Upper lobe of right lung (tissue), 1 donor: Measurements from ENCODE around the gene SP7. TPM values are rescaled to one million over a fixed set of nuclear protein-coding genes. Genes with fewer than 3 reads are reported as not detected.

Experiments
- ATAC-seq: fragments of 200-7000 bp; cut with Tn5 transposase; one replicate; pipeline ENCODE4 v1.9.1; 2020; ENCODE audit warnings: mild to moderate bottlenecking, moderate library complexity
- DNase-seq: peaks from one replicate; pipeline ENCODE4 v3.0.0-alpha.2; 2020
- H3K27ac ChIP-seq: fragments of 200-600 bp; one replicate; pipeline ENCODE4 v1.8.0; 2022
- H3K27me3 ChIP-seq: fragments of 200-600 bp; one replicate; pipeline ENCODE4 v1.8.0; 2022; ENCODE audit warnings: mild to moderate bottlenecking
- H3K36me3 ChIP-seq: fragments of 200-600 bp; one replicate; pipeline ENCODE4 v1.8.0; 2022
- H3K4me1 ChIP-seq: fragments of 200-600 bp; one replicate; pipeline ENCODE4 v1.8.0; 2022
- H3K4me3 ChIP-seq: fragments of 200-600 bp; one replicate; pipeline ENCODE4 v1.8.0; 2022; ENCODE audit warnings: mild to moderate bottlenecking
- H3K9me3 ChIP-seq: fragments of 200-600 bp; one replicate; pipeline ENCODE4 v1.8.0; 2022
- intact Hi-C: fragments of 100-400 bp; cut with DNase I; formaldehyde crosslinking; loops from one replicate; pipeline ENCODE4 v1.11.0; 2022
- total RNA-seq: library from RNA; stranded (reverse); fragmentation: NEBNext Ultra II Directional; extraction: Animal tissue kit (Norgen Biotek cat#: 25700); gene quantifications from one replicate; pipeline ENCODE4 v1.2.1, GENCODE V29; 2021
- TF ChIP-seq, protein P1 (sequence below): fragments of 200-600 bp; IDR thresholded peaks from one replicate; pipeline ENCODE4 v1.8.0; 2022; ENCODE audit warnings: antibody characterized with exemption
- donor health status: DM: no; HTN: yes; CAD: no; lungs with severe emphysema.

SP7 gene
- total RNA-seq, 1 donor from 2014 or later = not detected

DNA sequence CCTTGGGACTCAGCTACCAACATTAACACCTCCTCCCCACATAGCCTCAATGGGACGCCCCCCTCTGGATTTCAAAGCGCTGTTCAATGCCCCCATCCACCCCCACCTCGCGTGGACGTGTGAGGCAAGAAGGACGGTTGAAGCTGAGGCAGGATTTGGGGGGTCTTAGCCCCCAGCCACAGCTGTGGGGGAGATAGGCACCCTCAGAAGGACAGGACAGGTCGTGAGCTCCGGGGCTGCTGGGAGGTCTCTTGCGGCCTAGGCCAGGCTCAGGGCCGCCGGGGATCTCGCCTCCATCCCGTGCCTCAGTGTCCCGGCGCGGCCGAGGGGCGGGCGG, 8.3 kb upstream of the SP7 start:
- Histone ChIP-seq H3K36me3 (no peaks in the 10 kb centered on the region), H3K27ac (peak overlapping the region; percentile 74), H3K4me3 (peak overlapping the region; percentile 58), H3K27me3 (no peaks in the 10 kb centered on the region), H3K4me1 (peaks cover 12% of the 10 kb centered on the region), H3K9me3 (no peaks in the 10 kb centered on the region)
- intact Hi-C loops = no loop called here
- TF ChIP-seq, protein P1, sequence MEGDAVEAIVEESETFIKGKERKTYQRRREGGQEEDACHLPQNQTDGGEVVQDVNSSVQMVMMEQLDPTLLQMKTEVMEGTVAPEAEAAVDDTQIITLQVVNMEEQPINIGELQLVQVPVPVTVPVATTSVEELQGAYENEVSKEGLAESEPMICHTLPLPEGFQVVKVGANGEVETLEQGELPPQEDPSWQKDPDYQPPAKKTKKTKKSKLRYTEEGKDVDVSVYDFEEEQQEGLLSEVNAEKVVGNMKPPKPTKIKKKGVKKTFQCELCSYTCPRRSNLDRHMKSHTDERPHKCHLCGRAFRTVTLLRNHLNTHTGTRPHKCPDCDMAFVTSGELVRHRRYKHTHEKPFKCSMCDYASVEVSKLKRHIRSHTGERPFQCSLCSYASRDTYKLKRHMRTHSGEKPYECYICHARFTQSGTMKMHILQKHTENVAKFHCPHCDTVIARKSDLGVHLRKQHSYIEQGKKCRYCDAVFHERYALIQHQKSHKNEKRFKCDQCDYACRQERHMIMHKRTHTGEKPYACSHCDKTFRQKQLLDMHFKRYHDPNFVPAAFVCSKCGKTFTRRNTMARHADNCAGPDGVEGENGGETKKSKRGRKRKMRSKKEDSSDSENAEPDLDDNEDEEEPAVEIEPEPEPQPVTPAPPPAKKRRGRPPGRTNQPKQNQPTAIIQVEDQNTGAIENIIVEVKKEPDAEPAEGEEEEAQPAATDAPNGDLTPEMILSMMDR = no peak
- DNase-seq = no peak
- no peak for ATAC-seq

DNA sequence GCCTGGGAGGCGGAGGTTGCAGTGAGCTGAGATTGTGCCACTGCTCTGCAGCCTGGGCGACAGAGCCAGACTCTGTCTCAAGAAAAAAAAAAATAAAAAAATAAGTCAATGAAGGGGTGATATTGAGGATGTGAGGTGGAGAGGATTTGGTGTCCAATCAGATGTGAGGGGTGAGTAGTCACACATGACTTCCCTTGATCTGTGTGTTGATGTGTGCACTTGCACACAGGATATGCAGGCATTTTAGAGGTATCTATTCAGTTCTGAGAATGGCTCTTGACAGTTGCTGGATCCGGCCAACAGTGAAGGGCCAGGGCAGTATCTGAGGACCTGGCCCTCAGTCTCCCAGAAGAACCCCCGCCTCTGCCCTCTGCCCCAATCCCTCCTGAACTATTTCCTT, 7.8 kb upstream of the SP7 start:
- intact Hi-C loops = no loop called here

DNA sequence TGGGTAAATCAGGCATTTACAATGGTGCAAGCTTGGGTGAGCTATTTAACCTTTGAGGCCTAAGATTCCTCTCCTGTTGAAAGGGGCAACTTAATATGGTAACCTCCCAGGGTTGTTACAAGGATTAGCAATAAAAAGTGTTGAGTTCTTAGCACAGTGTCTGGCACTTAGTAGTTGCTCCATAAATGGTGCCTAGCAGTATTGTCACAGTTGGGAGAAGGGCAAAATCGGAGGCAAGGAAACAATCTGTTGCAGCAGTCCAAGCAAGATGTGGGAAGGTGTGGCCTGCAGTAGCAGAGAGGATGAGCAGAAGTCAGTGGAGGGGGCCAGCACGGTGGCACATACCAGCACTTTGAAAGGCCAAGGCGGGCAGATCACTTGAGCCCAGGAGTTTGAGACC, 7.3 kb upstream of the SP7 start:
- Histone ChIP-seq H3K9me3 (no peaks in the 10 kb centered on the region), H3K27me3 (peaks cover 7% of the 10 kb centered on the region)

More for the DNA sequence above, 7.8 kb upstream of the SP7 start:
- Histone ChIP-seq H3K36me3 (no peaks in the 10 kb centered on the region), H3K27ac (peak overlapping the region; percentile 74), H3K9me3 (no peaks in the 10 kb centered on the region), H3K27me3 (peaks cover 2% of the 10 kb centered on the region), H3K4me3 (no peak overlapping the region), H3K4me1 (peaks cover 12% of the 10 kb centered on the region)
- DNase-seq (no peak), ATAC-seq (no peak)
- TF ChIP-seq, protein P1 = no peak

DNA sequence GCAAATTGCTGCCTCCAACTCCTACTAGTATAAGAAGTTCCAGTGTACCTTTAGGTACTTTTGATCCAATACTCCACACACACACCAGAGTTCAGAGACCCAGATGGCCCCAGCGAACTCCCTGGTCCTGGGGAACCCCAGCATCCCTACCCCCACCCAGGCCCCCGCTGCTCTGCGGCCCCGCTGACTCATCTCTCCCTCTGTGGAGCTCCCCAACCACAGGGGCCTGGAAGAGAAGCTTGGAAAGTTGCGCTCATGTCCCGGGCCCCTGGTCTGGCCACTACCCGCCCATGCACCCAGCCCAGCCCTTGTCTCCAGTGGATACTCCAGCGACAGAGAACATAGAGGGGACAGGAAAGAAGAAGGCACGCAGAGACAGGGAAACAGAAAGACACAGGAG, 4.2 kb upstream of the SP7 start:
- intact Hi-C loops = no loop called here
- TF ChIP-seq, protein P1 = no peak
- ATAC-seq = no peak
- H3K27me3 ChIP-seq = peaks cover 29% of the 10 kb centered on the region
- H3K27ac ChIP-seq = no peak overlapping the region
- H3K9me3 ChIP-seq = no peaks in the 10 kb centered on the region
- H3K36me3 ChIP-seq = no peaks in the 10 kb centered on the region
- peaks cover 9% of the 10 kb centered on the region for H3K4me1 ChIP-seq
- no peak for DNase-seq
- no peak overlapping the region for H3K4me3 ChIP-seq

More for the DNA sequence above, 7.3 kb upstream of the SP7 start:
- intact Hi-C loops = no loop called here
- Histone ChIP-seq H3K4me3 (no peak overlapping the region), H3K4me1 (peaks cover 12% of the 10 kb centered on the region), H3K36me3 (no peaks in the 10 kb centered on the region), H3K27ac (no peak overlapping the region)
- no peak for DNase-seq
- no peak for ATAC-seq
- TF ChIP-seq, protein P1 = no peak

DNA sequence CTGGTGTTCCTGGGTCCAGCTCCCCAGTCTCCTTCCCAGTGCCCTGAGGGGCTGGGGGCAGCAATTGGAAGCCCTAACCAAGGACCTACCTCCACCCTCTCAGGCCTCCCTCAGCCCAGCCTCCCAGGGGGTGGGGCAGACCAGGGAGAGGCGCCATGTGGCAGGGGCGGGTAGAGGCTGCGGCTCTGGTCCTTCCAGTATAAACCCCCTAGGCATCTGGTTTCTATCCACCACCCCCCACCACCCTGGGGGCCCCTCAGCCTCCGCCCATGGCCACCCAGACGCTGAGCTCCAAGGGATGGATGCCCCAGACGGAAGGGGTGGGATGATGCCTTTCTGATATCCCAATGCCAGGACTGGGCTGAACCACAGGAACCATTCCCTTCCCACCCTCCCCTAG, 2.8 kb upstream of the SP7 start:
- DNase-seq = no peak
- Histone ChIP-seq H3K9me3 (no peaks in the 10 kb centered on the region), H3K4me1 (no peaks in the 10 kb centered on the region), H3K4me3 (no peak overlapping the region), H3K27ac (no peak overlapping the region), H3K36me3 (no peaks in the 10 kb centered on the region), H3K27me3 (peaks cover 29% of the 10 kb centered on the region)
- intact Hi-C loops = no loop called here
- ATAC-seq = peak; percentile 16
- TF ChIP-seq, protein P1 = no peak

DNA sequence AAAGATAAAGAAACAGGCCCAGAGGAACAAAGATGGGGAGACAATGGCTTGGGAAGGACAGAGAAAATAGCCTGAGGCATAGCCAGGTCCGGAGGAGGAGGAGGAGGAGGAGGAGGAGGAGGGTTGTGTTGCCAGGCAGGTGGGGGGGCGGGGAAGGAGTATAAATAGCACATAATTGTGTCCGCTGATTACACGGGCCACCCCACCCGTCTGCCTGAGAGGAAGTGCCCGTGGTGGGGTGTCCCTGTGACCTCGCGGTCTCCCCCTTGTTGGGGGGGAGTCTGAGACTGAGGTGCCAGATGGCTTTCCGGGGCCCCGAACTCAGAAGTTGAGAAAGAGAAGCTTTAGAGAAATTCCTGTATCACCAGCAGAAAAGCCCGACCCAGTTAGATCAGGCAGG, 1.9 kb upstream of the SP7 start:
- TF ChIP-seq, protein P1 = no peak
- DNase-seq (no peak), ATAC-seq (no peak)
- no peak overlapping the region for H3K4me3 ChIP-seq
- H3K9me3 ChIP-seq = no peaks in the 10 kb centered on the region
- intact Hi-C loops = no loop called here
- H3K36me3 ChIP-seq = no peaks in the 10 kb centered on the region
- no peak overlapping the region for H3K27ac ChIP-seq
- H3K27me3 ChIP-seq = peaks cover 29% of the 10 kb centered on the region
- H3K4me1 ChIP-seq = no peaks in the 10 kb centered on the region
